Measurements from ENCODE around the gene ZDHHC15.
"Not testable (repeated sequence)": the region's sequence is repeated elsewhere in the genome, so short reads cannot be mapped to it uniquely, and the experiment has no call there.

The ZDHHC15 gene, protein sequence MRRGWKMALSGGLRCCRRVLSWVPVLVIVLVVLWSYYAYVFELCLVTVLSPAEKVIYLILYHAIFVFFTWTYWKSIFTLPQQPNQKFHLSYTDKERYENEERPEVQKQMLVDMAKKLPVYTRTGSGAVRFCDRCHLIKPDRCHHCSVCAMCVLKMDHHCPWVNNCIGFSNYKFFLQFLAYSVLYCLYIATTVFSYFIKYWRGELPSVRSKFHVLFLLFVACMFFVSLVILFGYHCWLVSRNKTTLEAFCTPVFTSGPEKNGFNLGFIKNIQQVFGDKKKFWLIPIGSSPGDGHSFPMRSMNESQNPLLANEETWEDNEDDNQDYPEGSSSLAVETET

DNA sequence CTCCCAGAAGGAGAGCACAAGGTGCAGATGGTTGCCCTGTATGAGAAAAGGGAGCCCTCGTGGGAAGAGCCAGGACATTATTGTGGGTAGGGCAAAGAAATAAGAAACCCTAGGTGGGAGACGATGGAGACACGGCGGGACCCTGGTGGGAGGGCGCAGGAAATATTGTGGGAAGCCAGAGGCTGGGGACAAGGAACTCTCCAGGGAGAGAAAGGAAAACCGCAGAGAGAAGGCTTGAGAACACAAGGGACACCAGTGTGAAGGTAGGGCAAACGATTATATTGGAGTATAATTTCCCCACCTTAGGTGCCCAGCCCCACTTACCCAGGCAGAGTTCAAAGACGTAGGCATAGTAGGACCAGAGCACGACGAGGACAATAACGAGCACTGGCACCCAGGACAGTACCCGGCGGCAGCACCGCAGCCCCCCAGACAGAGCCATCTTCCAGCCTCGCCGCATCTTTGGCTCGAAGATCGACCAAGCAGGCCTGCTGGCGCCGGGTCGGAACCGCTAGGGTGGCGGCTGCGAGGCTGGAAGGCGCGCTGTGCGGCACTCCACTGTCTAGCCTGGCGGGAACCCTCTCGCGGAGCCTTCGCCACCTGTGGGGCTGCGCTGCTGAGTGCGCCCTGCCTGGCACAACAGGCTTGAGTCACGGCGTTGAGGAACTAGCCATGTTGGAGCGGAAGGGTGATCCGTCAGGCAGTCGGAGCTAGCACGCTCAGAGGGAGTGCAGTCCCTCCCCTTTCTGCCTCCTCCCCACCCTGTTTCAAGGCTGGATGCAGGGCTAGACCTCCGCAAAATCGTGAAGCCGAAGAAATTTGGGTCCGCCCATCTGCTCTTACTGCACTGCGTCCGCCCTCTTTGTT is at the start of gene ZDHHC15:
TSS of gene ZDHHC15 (minus strand) at position 473 of the 867 bp plus-strand sequence. CDS start at position 460, 13 bp downstream.
- DNase-seq: peak; percentile 82

DNA sequence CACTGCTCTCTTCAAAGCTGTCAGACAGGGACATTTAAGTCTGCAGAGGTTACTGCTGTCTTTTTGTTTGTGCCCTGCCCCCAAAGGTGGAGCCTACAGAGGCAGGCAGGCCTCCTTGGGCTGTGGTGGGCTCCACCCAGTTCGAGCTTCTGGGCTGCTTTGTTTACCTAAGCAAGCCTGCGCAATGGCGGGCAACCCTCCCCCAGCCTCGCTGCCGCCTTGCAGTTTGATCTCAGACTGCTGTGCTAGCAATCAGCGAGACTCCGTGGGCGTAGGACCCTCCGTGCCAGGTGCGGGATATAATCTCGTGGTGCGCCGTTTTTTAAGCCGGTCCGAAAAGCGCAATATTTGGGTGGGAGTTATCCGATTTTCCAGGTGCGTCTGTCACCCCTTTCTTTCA is 37.7 kb upstream of the ZDHHC15 start:
- not testable (repeated sequence) for DNase-seq

DNA sequence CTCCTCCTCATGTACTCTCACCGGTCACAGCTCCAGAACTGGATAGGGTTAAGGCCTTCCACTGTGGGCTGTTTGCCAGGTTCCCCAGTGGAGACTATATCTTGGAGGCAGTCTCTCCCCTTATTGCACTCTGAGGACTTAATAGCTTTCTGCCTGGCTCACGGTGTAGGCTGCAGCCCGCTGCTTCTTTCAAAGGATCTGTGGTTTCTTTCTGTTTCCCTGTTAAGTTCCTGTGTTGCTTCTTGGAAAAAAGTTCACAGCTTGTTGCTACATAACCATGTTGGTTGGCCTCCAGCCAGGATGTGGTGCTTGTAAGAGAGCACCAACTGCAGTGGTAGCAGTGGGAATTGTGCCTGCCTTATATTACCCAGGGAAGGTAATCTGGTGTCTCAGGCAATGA is 24.9 kb upstream of the ZDHHC15 start:
- peak; percentile 25 for DNase-seq

DNA sequence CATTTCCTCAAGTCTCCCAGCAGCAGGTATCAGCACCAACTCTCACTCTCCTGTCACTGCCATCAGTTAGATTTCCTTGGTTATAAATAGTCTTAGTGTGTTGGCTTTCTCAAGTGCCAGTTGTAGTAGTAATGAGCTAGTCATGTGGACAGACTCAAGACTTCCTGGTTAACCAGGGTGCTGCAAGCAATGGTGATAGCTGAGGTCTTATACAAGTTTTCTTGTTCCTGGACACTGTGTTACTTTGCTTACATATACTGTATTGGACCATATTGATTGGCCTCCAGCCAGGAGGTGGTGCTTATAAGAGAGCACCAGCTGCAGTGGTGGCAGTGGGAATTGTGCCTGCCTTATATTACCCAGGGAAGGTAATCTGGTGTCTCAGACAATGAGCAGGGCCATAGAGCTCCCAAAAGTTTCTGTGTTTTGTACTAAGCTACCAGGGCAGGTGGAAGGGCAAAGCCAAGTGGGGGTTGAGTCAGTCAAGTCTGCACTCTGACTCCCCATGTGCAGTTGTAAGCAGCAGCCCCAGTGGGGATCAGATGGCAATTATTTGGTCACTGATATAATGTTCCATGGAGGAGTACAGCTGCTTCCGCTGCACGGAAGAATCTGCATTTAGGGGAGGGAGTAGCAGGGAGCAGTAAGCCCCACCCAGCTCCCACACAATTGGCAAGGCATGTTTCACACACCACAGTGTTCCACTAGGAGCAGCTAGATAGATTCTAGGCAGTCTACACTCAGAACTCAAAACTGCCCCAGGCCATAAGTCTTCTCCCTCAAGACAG is 24.1 kb upstream of the ZDHHC15 start:
- peak; percentile 6 for DNase-seq

DNA sequence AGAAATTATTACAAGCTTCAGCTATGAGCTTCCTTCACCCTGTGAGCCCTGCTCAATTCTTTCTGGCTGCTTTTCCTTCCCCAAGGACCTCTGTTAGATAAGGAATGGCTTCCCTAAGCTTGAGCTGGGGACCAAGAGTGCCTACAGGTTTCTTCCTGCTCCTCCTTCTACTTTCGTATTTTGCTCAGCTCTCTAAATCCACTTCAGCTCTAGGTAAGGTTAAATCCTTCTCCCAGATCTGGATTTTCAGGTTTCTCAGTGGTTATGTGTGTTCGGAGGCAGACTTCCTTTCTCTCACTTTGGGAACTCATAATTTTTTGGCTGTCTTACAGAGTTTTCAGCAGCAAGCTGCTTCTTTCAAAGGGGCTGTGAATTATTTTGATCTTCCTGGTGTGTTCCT is 21.9 kb upstream of the ZDHHC15 start:
- no peak for DNase-seq

DNA sequence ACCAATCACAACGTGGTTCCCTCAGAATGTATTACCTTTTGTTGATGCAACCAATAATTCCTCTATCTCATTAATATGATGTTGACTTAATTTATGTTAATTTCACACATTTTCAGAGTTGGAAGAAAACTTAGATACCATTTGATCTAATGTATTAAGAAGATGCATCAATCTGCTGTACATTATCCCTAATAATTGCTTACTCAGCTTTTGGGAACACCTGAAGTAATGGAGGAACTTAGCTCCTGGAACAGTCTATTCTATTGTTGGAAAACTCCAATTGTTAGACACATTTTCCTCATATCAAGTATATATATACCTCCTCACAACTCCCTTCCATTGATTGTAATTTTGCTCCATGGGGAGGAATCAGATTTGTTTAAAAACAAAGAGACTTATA is 38.9 kb downstream of the ZDHHC15 start:
- DNase-seq: no peak

DNA sequence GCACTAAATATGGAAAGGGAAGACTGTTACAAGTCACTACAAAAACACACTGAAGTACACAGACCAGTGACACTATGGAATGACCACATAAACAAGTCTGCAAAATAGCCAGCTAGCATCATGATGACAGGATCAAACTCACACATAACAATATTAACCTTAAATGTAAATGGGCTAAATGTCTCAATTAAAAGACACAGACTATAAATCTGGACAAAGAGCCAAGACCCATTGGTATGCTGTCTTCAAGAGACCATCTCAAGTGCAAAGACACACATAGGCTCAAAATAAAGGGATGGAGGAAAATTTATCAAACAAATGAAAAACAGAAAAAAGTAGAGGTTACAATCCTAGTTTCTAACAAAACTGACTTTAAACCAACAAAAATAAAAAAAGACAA is 61.1 kb downstream of the ZDHHC15 start:
- DNase-seq: not testable (repeated sequence)

DNA sequence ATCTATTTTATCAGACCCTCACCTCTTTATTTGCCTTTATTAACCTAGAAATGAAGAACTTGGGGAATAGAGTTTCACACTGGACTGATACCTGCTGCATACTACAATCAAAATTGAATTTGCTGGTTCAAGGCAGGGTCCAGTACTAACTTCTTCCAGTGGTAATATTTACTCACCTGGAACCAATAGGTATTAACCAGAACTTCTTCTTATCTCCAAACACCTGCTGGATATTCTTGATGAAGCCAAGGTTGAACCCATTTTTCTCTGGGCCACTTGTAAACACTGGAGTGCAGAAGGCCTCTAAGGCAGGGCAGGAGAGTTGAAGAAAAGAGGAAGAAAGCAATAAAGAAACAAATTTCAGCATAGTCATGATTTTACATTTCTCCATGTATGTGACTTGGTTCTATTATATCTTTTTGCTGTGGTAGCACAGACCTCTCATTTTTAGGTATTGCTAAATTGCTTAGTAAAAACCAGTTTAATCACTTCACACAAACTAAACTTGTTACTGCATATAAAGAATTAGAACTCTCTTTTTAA is 101.1 kb downstream of the ZDHHC15 start:
- DNase-seq: no peak

DNA sequence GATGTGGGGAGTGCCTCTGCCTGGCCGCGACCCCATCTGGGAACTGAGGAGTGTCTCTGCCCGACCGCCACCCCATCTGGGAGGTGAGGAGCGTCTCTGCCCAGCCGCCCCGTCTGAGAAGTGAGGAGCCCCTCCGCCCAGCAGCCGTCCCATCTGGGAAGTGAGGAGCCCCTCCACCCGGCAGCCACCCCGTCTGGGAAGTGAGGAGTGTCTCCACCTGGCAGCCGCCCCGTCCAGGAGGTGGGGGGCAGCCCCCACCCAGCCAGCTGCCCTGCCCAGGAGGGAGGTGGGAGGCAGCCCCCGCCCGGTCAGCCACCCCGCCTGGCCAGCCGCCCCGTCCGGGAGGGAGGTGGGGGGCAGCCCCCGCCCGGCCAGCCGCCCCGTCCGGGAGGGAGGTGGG is 115.7 kb downstream of the ZDHHC15 start:
- not testable (repeated sequence) for DNase-seq

DNA sequence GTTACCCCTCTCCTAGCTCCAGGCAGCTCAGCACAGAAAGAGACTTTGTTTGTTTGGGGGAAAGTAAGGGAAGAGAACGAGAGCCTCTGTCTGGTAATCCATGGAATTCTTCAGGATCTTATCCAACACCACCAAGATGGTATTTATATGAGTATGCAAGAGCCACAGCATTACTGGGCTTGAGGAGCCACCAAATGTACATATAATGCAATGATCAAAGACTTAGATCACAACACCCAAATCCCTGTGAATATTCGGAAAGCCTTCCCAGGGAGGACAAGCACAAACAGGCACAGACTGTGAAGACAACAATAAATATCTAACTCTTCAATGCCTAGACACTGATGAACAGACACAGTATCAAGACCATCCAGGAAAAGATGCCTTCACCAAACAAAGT is 132.4 kb downstream of the ZDHHC15 start:
- DNase-seq: no peak

DNA sequence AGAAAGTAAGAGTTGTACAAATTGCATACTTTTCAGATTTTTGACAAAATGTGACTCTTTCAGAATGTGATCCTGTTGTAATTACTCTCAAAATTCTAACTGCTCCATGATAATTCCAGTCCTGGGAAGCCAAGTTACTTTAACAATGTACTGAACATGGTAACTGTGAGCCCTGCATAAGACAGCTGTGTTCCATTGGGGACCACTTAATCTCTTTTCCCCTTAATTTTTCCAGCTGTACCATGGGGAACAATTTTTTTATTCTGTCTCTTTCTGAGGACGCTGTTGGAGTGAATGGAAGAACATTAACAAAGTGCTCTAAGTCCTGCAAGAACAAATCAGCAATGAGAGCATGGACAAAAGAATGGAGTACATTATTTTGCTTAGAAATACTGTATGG is 153.1 kb downstream of the ZDHHC15 start:
- no peak for DNase-seq

DNA sequence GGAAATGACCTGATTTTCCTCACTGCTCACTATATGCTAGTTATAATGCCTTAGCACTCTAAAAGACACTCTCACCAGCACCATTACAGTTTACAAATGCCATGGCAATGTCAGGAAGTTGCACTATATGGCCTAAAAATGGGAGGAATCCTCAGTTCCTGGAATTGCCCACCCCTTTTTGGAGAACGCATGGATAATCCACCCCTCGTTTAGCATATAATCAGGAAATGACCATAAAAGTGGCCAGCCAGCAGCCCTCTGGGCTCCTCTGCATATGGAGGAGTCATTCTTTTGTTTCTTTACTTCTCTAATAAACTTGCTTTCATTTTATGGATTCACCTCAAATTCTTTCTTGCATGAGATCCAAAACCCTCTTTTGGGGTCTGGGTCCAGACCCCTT is 156.0 kb downstream of the ZDHHC15 start:
- DNase-seq: no peak

DNA sequence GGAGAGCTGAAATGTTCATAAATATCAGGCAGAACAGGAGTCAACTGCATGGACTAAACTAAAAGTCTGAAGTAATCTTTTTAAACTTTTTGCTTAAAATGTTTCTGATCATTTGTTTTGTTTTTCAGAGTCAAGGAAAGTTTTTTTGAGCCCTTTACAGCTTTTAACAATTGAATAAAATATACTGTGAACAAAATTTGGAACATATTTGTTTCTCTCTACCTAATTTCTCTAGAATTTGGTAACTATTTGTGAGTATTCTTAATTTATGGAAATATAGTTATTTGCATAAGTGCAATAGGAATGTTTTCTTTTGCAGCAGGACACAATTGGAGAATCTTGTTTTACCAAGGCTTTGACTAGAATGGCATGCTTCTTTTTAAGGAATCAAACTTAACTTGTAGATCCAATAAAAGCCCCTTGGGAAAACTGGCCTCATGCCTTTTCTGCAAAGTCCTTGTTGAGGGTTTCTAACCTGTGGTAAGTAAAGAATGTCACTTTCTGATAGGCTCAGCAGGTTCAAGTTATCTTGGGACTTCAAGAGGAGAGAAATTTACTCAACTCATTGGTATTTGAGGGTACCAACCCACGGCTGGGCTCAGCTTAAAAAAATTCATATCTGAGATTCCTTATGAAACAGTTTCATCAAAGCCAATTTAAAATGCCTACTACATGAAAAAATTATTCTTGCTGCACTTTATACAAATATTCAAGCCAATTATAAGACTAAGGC is 157.4 kb downstream of the ZDHHC15 start:
- DNase-seq: no peak

DNA sequence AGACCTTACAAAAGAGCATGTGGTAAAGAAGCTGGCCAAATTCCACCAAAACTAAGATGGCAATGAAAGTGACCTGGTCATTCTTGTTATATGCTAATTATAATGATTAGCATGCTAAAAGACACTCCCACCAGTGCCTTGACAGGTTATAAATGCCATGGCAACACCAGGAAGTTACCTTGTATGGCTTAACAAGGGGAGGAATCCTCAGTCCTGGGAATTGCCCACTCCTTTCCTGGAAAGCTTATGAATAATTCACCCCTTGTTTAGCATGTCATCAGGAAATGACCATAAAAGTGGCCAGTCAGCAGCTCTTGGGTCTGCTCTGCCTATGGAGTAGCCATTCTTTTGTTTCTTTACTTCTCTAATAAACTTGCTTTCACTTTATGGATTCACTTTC is 161.0 kb downstream of the ZDHHC15 start:
- no peak for DNase-seq

DNA sequence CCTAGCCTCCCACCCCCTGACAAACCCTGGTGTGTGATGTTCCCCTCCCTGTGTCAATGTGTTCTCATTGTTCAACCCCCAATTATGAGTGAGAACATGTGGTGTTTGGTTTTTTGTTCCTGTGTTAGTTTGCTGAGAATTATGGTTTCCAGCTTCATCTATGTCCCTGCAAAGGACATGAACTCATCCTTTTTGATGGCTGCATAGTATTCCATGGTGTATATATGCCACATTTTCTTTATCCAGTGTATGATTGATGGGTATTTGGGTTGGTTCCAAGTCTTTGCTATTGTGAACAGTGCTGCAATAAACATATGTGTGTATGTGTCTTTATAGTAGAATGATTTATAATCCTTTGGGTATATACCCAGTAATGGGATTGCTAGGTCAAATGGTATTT is 174.2 kb downstream of the ZDHHC15 start:
- DNase-seq: not testable (repeated sequence)

DNA sequence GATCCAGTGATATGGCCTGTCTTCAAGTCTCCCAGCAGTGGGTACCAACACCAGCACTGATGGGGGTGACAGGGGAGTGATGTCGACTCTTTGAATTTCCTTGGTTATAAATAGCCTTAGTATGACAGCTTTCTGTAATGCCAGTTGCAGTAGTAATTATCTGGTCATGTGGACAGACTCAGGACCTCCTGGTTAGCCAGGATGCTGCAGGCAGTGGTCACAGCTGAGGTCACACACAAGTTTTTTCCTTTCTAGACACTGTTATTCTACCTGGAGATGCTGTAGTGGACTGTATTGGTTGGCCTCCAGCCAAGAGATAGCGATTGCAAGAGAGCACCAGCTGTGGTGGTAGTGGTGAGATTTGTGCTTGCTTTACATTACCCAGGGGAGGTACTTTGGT is 185.3 kb downstream of the ZDHHC15 start:
- DNase-seq: no peak

DNA sequence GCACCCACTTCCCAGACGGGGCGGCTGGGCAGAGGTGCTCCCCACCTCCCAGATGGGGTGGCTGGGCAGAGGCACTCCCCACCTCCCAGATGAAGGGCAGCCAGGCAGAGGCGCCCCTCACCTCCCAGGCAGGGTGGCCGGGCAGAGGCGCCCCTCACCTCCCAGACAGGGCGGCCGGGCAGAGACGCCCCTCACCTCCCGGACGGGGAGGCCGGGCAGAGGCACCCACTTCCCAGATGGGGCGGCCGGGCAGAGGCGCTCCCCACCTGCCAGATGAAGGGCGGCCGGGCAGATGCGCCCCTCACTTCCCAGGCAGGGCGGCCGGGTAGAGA is 187.7 kb downstream of the ZDHHC15 start:
- DNase-seq: no peak

DNA sequence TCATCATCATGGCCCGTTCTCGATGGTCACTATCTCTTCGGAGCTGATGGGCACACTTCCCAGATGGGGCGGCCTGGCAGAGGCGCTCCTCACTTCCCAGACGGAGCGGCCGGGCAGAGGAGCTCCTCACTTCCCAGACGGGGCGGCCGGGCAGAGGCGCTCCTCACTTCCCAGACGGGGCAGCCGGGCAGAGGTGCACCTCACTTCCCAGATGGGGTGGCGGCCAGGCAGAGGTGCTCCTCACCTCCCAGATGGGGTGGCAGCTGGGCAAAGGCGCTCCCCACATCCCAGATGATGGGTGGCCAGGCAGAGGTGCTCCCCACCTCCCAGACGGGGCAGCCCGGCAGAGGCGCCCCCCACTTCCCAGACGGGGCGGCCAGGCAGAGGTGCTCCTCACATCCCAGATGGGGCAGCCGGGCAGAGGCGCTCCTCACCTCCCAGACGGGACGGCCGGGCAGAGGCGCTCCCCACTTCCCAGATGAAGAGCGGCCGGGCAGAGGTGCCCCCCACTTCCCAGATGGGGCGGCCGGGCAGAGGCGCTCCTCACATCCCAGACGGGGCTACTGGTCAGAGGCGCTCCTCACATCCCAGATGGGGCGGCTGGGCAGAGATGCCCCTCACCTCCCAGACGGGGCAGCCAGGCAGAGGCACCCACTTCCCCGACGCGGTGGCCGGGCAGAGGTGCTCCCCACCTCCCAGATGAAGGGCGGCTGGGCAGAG is 188.3 kb downstream of the ZDHHC15 start:
- DNase-seq: not testable (repeated sequence)

DNA sequence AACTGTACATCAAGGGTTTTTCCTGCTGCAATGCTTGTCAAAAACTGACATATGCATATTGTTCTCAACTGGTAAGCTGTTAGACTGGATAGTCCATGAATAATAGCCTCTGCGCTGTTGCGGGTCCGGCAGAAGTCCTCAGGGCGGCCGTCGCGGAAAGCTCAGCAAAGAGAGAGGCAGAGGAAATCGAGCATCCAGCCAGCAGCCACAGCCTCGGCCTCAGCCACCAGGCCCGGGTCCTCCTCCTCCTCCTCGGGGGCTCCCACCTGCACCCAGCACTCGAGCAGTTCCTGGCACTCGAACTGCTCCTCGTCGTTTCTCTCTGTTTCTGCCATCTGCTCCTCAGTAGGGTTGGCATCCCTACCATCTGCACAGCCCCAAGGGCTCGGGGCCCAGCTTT is 195.2 kb downstream of the ZDHHC15 start:
- no peak for DNase-seq

Measured in NCI-H345 (cell line).